H9 (cell line): Measurements from ENCODE around the gene CGAS. TPM values are rescaled to one million over a fixed set of nuclear protein-coding genes. Genes with fewer than 3 reads are reported as not detected.
A peak's percentile ranks its signal among the peaks of the same experiment; 100 is the strongest.

ENCODE experiments used
- DNase-seq: peaks from one replicate; pipeline ENCODE4 v3.0.0-alpha.2; 2017
- H2AFZ ChIP-seq: one replicate; pipeline ENCODE4 v1.6.1; 2013; ENCODE audit warnings: mild to moderate bottlenecking, low read length, control low read depth, moderate library complexity
- H2AK5ac ChIP-seq: 2 replicates; pipeline ENCODE4 v1.6.1; 2013; ENCODE audit warnings: low read length, control low read depth, mixed read lengths; ENCODE audit not compliant: insufficient read length
- H2BK120ac ChIP-seq: one replicate; pipeline ENCODE4 v1.6.1; 2013; ENCODE audit warnings: low read depth, mild to moderate bottlenecking, low read length, control low read depth, inconsistent platforms; ENCODE audit not compliant: poor library complexity, severe bottlenecking
- H2BK12ac ChIP-seq: 2 replicates; pipeline ENCODE4 v1.6.1; 2013; ENCODE audit warnings: low read length, control low read depth, mixed read lengths, low read depth; ENCODE audit not compliant: insufficient read length
- H2BK15ac ChIP-seq: 2 replicates; pipeline ENCODE4 v1.6.1; 2013; ENCODE audit warnings: low read depth, low read length, control low read depth
- H2BK20ac ChIP-seq: one replicate; pipeline ENCODE4 v1.6.1; 2013; ENCODE audit warnings: low read depth, mild to moderate bottlenecking, low read length, control low read depth, inconsistent platforms; ENCODE audit not compliant: poor library complexity, severe bottlenecking
- H2BK5ac ChIP-seq: 2 replicates; pipeline ENCODE4 v1.6.1; 2013; ENCODE audit warnings: low read length, control low read depth, mixed read lengths; ENCODE audit not compliant: insufficient read length
- H3K14ac ChIP-seq: 2 replicates; pipeline ENCODE4 v1.6.1; 2013; ENCODE audit warnings: low read length, control low read depth; ENCODE audit not compliant: insufficient read depth
- H3K18ac ChIP-seq: 2 replicates; pipeline ENCODE4 v1.6.1; 2013; ENCODE audit warnings: low read depth, mild to moderate bottlenecking, mixed read lengths, low read length, control low read depth; ENCODE audit not compliant: insufficient read length
- H3K23ac ChIP-seq: 2 replicates; pipeline ENCODE4 v1.6.1; 2013; ENCODE audit warnings: low read length, control low read depth, mixed read lengths, low read depth; ENCODE audit not compliant: insufficient read length
- H3K23me2 ChIP-seq: 2 replicates; pipeline ENCODE4 v1.6.1; 2013; ENCODE audit warnings: low read depth, mild to moderate bottlenecking, mixed read lengths, low read length, control low read depth; ENCODE audit not compliant: insufficient read length, poor library complexity, severe bottlenecking
- H3K27ac ChIP-seq: 2 replicates; pipeline ENCODE4 v1.5.1; 2013; ENCODE audit warnings: low read length, control low read depth, mixed read lengths, low read depth; ENCODE audit not compliant: insufficient read length
- H3K27me3 ChIP-seq: 2 replicates; pipeline ENCODE4 v1.6.1; 2013; ENCODE audit warnings: low read length, control low read depth, inconsistent platforms; ENCODE audit not compliant: insufficient read depth
- H3K4ac ChIP-seq: 2 replicates; pipeline ENCODE4 v1.6.1; 2013; ENCODE audit warnings: low read depth, mild to moderate bottlenecking, control low read depth, inconsistent platforms, low read length, moderate library complexity
- H3K4me1 ChIP-seq: 2 replicates; pipeline ENCODE4 v1.6.1; 2013; ENCODE audit warnings: low read length, control low read depth, inconsistent platforms; ENCODE audit not compliant: insufficient read depth
- H3K4me2 ChIP-seq: 2 replicates; pipeline ENCODE4 v1.6.1; 2013; ENCODE audit warnings: low read length, control low read depth, mixed read lengths; ENCODE audit not compliant: insufficient read length, insufficient read depth
- H3K56ac ChIP-seq: 2 replicates; pipeline ENCODE4 v1.6.1; 2013; ENCODE audit warnings: low read depth, mild to moderate bottlenecking, mixed read lengths, low read length, control low read depth; ENCODE audit not compliant: insufficient read length
- H3K79me1 ChIP-seq: 2 replicates; pipeline ENCODE4 v1.6.1; 2013; ENCODE audit warnings: low read depth, mild to moderate bottlenecking, moderate library complexity, low read length, control low read depth, inconsistent platforms; ENCODE audit not compliant: insufficient read depth, poor library complexity, severe bottlenecking
- H3K79me2 ChIP-seq: 2 replicates; pipeline ENCODE4 v1.6.1; 2013; ENCODE audit warnings: low read length, control low read depth, inconsistent platforms; ENCODE audit not compliant: insufficient read depth
- H3K9ac ChIP-seq: 2 replicates; pipeline ENCODE4 v1.6.1; 2013; ENCODE audit warnings: low read length, control low read depth, mixed read lengths; ENCODE audit not compliant: insufficient read length; ENCODE audit errors: extremely low read depth
- H3K9me3 ChIP-seq: one replicate; pipeline ENCODE4 v1.6.1; 2013; ENCODE audit warnings: low read depth, low read length, inconsistent platforms; ENCODE audit not compliant: control insufficient read depth
- H3T11ph ChIP-seq: one replicate; pipeline ENCODE4 v1.6.1; 2013; ENCODE audit warnings: mild to moderate bottlenecking, low read length, control low read depth, inconsistent platforms
- H4K20me1 ChIP-seq: one replicate; pipeline ENCODE4 v1.6.1; 2013; ENCODE audit not compliant: control insufficient read depth, insufficient read length, insufficient read depth
- H4K5ac ChIP-seq: 2 replicates; pipeline ENCODE4 v1.6.1; 2013; ENCODE audit warnings: low read depth, mild to moderate bottlenecking, mixed read lengths, low read length, control low read depth; ENCODE audit not compliant: insufficient read length
- H4K8ac ChIP-seq: replicated peaks from 2 replicates; pipeline ENCODE4 v1.6.1; 2013; ENCODE audit warnings: low read length, control low read depth, mixed read lengths, low read depth; ENCODE audit not compliant: insufficient read length
- H4K91ac ChIP-seq: 2 replicates; pipeline ENCODE4 v1.6.1; 2013; ENCODE audit warnings: low read depth, mild to moderate bottlenecking, moderate library complexity, mixed read lengths, low read length, control low read depth; ENCODE audit not compliant: insufficient read length
- H3K27ac Mint-ChIP-seq, 3 experiments: 2 replicates in 2 of 3; 3 replicates in 1 of 3; pipeline ENCODE4 v1.8.0; 2020 to 2021; ENCODE audit warnings: mixed read lengths in 3 of 3, mild to moderate bottlenecking in 1 of 3, moderate library complexity in 1 of 3
- H3K27me3 Mint-ChIP-seq: 2 replicates; pipeline ENCODE4 v1.8.0; 2021; ENCODE audit warnings: low read depth, mild to moderate bottlenecking, moderate library complexity, mixed read lengths
- H3K36me3 Mint-ChIP-seq, 3 experiments: 2 replicates in 2 of 3; 3 replicates in 1 of 3; pipeline ENCODE4 v1.8.0; 2020 to 2021; ENCODE audit warnings: low read depth in 3 of 3, mixed read lengths in 3 of 3; ENCODE audit not compliant: insufficient read depth in 1 of 3
- H3K4me1 Mint-ChIP-seq, 2 experiments: 2 replicates each; pipeline ENCODE4 v1.8.0; 2020; ENCODE audit warnings: mixed read lengths in 2 of 2
- H3K4me3 Mint-ChIP-seq, 2 experiments: 2 replicates in 1 of 2; 3 replicates in 1 of 2; pipeline ENCODE4 v1.8.0; 2020 to 2021; ENCODE audit warnings: mild to moderate bottlenecking in 2 of 2, mixed read lengths in 2 of 2, moderate library complexity in 1 of 2
- H3K9me3 Mint-ChIP-seq, 2 experiments: 2 replicates in 1 of 2; 3 replicates in 1 of 2; pipeline ENCODE4 v1.8.0; 2020; ENCODE audit warnings: mild to moderate bottlenecking in 2 of 2, mixed read lengths in 2 of 2, moderate library complexity in 1 of 2
- CTCF ChIP-seq: fragments of 200-600 bp; sonication (generic); conservative IDR thresholded peaks from 3 replicates; pipeline ENCODE4 v1.8.0; 2021; ENCODE audit warnings: antibody characterized with exemption, mild to moderate bottlenecking
- WGBS: extraction: QIAGEN DNeasy Blood & Tissue Kit; methylation state at CpG from one replicate; pipeline ENCODE4 v1.1.7; 2013; ENCODE audit warnings: missing lambda C conversion rate, low lambda C conversion rate, mixed read lengths; ENCODE audit not compliant: insufficient read length; ENCODE audit errors: extremely low coverage; 5-methylcytosine and 5-hydroxymethylcytosine counted together
- total RNA-seq: library from RNA; stranded (reverse); gene quantifications from 2 replicates; pipeline ENCODE4 v1.2.1, GENCODE V29; 2021

Gene CGAS
- total RNA-seq, 1 experiment from 2014 or later = 1.7 TPM

DNA sequence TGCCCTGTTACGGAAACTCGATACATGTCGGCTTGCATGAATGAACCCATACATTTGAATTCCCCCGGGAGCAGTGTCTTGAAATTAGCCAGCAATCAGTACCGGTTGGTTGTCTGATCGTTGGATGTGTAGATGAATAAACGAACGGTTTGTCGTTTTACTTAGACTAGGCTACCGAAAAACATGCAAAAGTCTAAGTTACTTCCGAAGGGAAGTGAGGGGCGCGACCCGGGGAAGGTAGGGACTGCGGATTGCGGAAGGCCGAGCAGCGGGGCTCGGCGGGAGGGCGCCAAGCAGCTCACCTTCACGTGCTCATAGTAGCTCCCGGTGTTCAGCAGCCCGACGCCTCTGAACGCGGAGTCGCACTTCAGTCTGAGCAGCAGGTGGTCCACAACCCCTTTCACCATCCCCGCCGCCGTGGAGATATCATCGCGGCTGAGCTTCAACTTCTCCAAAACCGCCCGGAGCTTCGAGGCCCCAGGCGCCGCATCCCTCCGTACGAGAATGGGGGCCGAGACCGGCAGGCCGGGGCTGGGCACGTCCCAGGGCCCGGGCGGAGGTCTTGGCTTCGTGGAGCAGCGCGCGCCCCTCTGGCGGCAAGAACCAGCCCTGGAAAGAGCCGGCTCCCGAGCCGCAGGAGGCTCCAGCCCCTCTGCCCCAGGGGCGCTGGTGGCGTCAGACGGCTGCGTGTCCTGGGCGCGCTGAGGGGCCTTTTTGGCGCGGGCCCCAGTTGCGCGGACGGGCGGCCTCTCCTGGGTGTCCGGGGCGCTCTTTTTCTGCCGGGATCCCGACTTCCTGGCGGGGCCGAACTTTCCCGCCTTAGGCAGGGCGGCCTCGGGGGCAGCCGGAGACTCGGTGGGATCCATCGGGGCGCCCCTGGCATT, 632 bp downstream of the CGAS start:
- no peak overlapping the region for H3K27ac Mint-ChIP-seq
- H3K4ac ChIP-seq = no peak overlapping the region
- H3K14ac ChIP-seq = peak overlapping the region; percentile 91; the same call in 1 of the 2 replicates
- H3T11ph ChIP-seq = no peak overlapping the region
- no peak overlapping the region for H3K9ac ChIP-seq
- no peak overlapping the region for H3K56ac ChIP-seq
- whole genome bisulfite sequencing = no CpG with 5 or more reads among the region's 79 CpGs
- H3K18ac ChIP-seq = peak overlapping the region; percentile 96
- no peak for TF ChIP-seq CTCF
- H3K27me3 ChIP-seq = no peaks in the 10 kb centered on the region
- H3K4me3 Mint-ChIP-seq = peak overlapping the region; percentile 23 to 52; a peak in 3 of 5 replicates
- H3K79me1 ChIP-seq = no peaks in the 10 kb centered on the region
- peaks cover 0 to 4% (median 0%) of the 10 kb centered on the region in 3 experiments; a peak in 2 of 7 replicates for H3K36me3 Mint-ChIP-seq
- peaks cover 0 to 4% of the 10 kb centered on the region in 2 experiments; a peak in 1 of 5 replicates for H3K9me3 Mint-ChIP-seq
- H3K79me2 ChIP-seq = no peaks in the 10 kb centered on the region
- no peaks in the 10 kb centered on the region for H3K9me3 ChIP-seq
- peak; percentile 62 for DNase-seq
- no peak overlapping the region for H2AK5ac ChIP-seq
- H3K27ac ChIP-seq = no peak overlapping the region
- H2BK5ac ChIP-seq = no peak overlapping the region
- H4K8ac ChIP-seq = no peak overlapping the region
- no peak overlapping the region for H2AFZ ChIP-seq
- H4K20me1 ChIP-seq = no peaks in the 10 kb centered on the region
- no peak overlapping the region for H4K5ac ChIP-seq
- no peak overlapping the region for H4K91ac ChIP-seq
- H3K23ac ChIP-seq = no peak overlapping the region
- no peaks in the 10 kb centered on the region for H3K4me1 ChIP-seq
- H3K4me1 Mint-ChIP-seq = no peaks in the 10 kb centered on the region; a peak in 1 of 4 replicates
- no peak overlapping the region for H2BK120ac ChIP-seq
- H3K4me2 ChIP-seq = peak overlapping the region; percentile 18
- H2BK20ac ChIP-seq = no peak overlapping the region
- peaks cover 3% of the 10 kb centered on the region for H3K23me2 ChIP-seq
- no peak overlapping the region for H2BK15ac ChIP-seq
- H3K27me3 Mint-ChIP-seq = peaks cover 28% of the 10 kb centered on the region
- no peak overlapping the region for H2BK12ac ChIP-seq
